Brain pericyte (primary cell): ENCODE data around the gene SOX8.
"Not testable (repeated sequence)": the region's sequence is repeated elsewhere in the genome, so short reads cannot be mapped to it uniquely, and the experiment has no call there.

ENCODE experiments used
- DNase-seq: peaks from one replicate; pipeline ENCODE4 v3.0.0-alpha.2; 2012; ENCODE audit warnings: low read depth, low spot score

The SOX8 gene

GRCh38 chr16:981695-982144 lies at the start of gene SOX8:
TSS of gene SOX8 (plus strand) at chr16:981770. CDS start at chr16:981923, 153 bp downstream.
- no peak for DNase-seq

DNA sequence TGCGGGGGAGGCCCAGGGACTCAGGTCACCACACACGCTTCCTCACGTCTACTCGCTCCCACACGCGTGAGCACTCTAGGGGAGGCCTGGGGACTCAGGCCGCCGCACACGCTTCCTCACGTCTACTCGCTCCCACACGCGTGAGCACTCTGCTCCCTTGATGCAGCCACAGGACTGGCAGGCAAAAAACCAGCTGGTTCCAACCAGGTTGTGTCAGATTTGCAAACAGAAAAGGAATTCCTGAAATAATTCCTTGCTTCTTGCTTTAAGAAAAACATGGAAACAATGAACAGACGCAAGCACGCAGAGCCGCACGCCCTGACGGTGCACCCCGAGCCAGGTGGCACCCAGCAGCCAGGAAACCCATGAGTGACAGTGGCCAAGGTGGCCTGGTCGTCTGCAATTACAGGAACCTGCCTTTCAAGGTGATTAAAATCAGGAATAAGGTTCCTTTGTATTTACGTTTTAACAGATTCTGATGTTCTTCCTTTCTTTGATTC lies 48.7 kb upstream of the SOX8 start:
- DNase-seq: no peak

GRCh38 chr16:933581-933980 lies 48.0 kb upstream of the SOX8 start:
- no peak for DNase-seq

DNA sequence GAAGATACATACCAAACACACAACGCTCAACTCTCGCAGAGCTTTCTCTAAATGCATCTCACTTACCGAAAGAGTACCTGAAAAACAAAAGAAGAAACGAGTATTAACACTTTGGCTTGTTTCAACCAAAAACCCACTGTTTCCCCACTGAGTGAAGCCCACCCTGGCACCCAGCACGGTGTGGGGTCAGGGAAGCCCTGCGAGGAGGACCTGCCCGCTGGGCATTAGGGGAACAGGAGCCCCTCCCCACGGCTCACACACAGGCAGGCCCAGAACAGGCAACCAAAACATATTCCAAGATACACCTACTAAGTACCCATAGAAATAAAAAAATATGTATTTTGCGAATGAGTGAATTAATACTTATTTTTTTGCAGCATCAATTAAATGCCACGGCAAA lies 47.4 kb upstream of the SOX8 start:
- no peak for DNase-seq

DNA sequence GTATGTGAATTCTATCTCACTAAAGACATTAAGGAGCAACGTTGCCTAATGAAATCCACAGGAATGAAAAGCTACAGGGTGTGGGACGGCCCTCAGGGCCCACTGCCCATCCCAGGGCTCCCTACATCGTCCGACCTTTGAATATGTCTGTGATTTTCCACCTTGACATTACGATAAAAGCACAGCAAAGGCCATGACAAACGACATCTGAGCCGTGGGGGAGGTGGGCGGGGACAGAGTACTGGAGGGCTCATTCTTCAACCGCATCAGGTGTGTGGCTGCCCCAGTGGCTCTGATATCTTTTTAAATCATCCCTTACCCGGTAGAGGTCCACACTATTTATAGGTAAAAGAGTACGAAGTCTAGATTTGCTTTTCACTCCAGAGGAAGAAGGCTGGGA lies 45.9 kb upstream of the SOX8 start:
- no peak for DNase-seq

- no peak for DNase-seq
These were observed 44.3 kb upstream of the SOX8 start for GRCh38 chr16:937311-937710.

- no peak for DNase-seq
These were observed 43.8 kb upstream of the SOX8 start for GRCh38 chr16:937723-938122.

- no peak for DNase-seq
These were observed 43.4 kb upstream of the SOX8 start for GRCh38 chr16:938136-938535.

DNA sequence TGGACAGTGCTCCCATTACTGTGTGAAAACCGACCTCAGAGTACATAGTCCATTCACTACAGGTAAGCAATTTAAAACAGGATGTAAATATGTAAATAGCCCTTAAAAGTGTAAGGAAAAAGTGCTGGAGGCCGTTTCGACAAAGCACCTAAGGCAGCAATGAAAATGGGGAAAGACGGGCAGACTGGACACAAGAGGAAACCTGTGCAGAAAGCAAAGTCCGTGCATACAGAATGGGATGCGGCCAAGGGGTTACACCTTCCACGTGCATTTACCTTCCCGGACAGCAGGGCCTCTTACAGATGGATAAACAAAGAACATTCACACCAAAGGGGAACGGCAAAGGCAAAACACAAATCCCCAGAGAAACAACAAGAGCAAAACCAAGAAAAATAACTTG lies 42.8 kb upstream of the SOX8 start:
- DNase-seq: no peak

DNA sequence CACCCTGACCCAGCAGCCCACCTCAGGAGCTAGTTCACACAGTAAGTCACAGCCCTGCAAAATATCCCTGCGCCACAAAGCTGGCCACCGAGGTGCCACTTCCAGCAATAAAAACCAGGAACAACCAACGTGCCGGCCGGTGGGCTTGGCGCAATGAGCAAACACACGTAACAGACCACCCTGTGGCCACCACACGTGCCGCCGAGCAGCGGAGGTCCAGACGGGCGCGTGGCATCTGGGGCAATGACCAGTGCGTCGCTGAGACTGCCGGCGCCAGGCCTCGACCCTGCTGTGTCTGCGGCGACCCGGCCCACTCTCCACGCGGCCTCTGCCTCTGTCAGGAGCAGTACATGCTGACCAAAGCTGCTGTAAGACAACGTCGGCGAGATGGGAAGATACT lies 42.3 kb upstream of the SOX8 start:
- DNase-seq: no peak

- DNase-seq: no peak
These were observed 41.6 kb upstream of the SOX8 start for GRCh38 chr16:939941-940340.

GRCh38 chr16:942436-943060 lies 39.0 kb upstream of the SOX8 start:
- DNase-seq: no peak

DNA sequence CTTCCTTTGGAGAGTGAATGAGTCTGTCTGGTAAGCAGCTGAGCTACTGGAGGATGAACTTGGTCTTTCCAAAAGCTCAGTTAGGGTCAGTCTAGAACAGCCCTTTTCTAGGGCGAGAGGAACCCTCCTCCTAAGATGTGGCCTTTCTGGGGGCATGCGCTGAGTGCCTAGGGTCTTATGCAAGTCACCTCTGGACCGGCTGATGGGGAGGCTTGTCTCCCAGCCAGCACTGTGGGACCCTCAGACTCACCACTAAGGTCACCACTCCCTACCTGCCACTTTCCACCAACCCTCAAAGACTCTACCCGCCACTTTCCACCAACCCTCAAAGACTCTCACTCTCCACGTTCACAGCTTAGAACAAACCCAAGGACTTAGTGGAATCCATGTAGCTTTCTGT lies 37.6 kb upstream of the SOX8 start:
- DNase-seq: no peak

- DNase-seq: no peak
These were observed 36.1 kb upstream of the SOX8 start for GRCh38 chr16:945271-946047.

DNA sequence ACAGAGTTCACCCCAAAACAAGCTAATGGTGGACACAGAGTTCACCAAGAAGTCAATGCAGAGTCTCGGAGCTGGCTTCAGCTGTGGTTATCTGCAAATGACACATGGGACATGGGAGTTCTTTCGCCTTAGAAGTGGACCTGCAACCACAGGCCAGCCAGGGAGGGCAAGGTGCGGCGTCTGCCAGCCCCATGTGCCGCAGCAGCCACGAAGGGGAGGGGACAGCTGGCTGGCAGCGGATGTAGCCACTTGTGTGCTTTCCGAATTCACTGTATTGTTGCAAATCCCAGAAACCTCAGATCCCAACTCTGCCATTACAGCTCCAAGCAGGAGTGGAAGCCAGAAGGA lies 35.5 kb upstream of the SOX8 start:
- no peak for DNase-seq

DNA sequence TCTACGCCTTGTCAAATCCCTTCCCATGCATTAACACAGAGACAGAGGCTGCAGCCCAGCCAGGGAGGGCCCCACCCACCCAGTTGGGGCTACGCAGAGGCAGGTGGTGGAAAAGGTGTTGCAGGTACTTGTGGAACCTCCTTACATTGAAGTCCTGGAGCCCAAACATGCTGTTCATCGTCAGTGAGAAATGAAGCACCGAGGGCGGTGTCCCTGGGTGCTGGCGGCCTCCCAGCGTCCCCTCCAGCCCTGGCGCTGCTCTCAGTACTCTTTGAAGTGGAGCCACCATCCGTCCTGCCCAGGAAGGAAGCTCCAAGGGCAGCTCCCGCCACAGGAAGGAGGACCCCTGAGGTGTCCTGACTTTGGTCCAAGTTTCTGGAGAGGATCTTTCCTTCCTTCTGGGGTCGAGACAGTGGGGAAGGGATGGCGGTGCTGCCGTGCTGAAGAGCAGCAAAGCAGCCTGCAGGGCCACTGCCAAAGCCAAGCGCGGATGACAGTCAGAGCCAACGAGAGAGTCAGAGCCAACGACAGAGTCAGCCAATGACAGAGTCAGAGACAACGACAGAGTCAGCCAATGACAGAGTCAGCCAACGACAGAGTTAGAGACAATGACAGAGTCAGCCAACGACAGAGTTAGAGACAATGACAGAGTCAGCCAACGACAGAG lies 34.2 kb upstream of the SOX8 start:
- no peak for DNase-seq

GRCh38 chr16:947922-948303 lies 33.7 kb upstream of the SOX8 start:
- DNase-seq: not testable (repeated sequence)

GRCh38 chr16:948767-949166 lies 32.8 kb upstream of the SOX8 start:
- not testable (repeated sequence) for DNase-seq

DNA sequence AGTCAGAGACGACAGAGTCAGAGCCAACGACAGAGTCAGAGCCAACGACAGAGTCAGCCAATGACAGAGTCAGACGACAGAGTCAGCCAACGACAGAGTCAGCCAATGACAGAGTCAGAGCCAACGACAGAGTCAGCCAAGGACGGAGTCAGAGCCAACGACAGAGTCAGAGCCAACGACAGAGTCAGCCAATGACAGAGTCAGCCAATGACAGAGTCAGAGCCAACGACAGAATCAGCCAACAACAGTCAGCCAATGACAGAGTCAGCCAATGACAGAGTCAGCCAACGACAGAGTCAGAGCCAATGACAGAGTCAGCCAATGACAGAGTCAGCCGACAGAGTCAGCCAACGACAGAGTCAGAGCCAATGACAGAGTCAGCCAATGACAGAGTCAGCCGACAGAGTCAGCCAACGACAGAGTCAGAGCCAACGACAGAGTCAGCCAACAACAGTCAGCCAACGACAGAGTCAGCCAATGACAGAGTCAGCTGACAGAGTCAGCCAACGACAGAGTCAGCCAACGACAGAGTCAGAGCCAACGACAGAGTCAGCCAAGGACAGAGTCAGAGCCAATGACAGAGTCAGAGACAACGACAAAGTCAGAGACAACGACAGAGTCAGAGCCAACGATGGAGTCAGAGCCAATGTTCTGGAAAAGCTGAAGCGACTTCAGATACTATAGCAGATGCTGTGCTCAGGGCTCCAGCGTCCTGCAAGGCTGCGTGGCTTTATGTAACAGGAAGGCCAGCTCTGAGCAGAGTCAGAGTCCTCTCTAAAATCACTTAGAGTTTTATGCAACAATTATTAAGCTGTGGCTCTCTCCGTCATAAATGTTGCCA lies 30.6 kb upstream of the SOX8 start:
- not testable (repeated sequence) for DNase-seq

- no peak for DNase-seq
These were observed 29.8 kb upstream of the SOX8 start for GRCh38 chr16:951660-952301.

- DNase-seq: no peak
These were observed 29.2 kb upstream of the SOX8 start for GRCh38 chr16:952321-952720.
